Activated naive CD8-positive, alpha-beta T cell treated with anti-CD3 and anti-CD28 coated beads, Interleukin-2, amount 10 ng/mL, durations not matched to agents 7 days and 5 days (primary cell): ENCODE data around the gene CYP4F22. TPM values are rescaled to one million over a fixed set of nuclear protein-coding genes. Genes with fewer than 3 reads are reported as not detected.
"Not testable (repeated sequence)": the region's sequence is repeated elsewhere in the genome, so short reads cannot be mapped to it uniquely, and the experiment has no call there.

Source experiments
- ATAC-seq: fragments of 150-1000 bp; cut with Tn5 transposase; one replicate; pipeline ENCODE4 v1.10.0; 2021; ENCODE audit warnings: low read depth, moderate library complexity
- POLR2A ChIA-PET: fragments of 350-600 bp; sonication (Branson Sonifier 250); formaldehyde crosslinking; loops from one replicate; lab custom pipeline; 2021; ENCODE audit warnings: antibody characterized with exemption; lab: Charles Lee
- DNase-seq: peaks from one replicate; pipeline ENCODE4 v3.0.0; 2021
- H3K27ac Mint-ChIP-seq: one replicate; pipeline ENCODE4 v1.8.0; 2022; ENCODE audit warnings: mild to moderate bottlenecking, mixed read lengths
- H3K27me3 Mint-ChIP-seq: one replicate; pipeline ENCODE4 v1.8.0; 2022; ENCODE audit warnings: mild to moderate bottlenecking, moderate library complexity, mixed read lengths
- H3K36me3 Mint-ChIP-seq: one replicate; pipeline ENCODE4 v1.8.0; 2021; ENCODE audit warnings: mild to moderate bottlenecking, mixed read lengths
- H3K4me1 Mint-ChIP-seq: one replicate; pipeline ENCODE4 v1.8.0; 2021; ENCODE audit warnings: mixed read lengths
- H3K4me3 Mint-ChIP-seq: one replicate; pipeline ENCODE4 v1.8.0; 2022; ENCODE audit warnings: mild to moderate bottlenecking, moderate library complexity, mixed read lengths
- H3K9me3 Mint-ChIP-seq: one replicate; pipeline ENCODE4 v1.8.0; 2021; ENCODE audit warnings: mixed read lengths
- total RNA-seq, 2 experiments: library from RNA; stranded (reverse); gene quantifications; one replicate each; pipeline ENCODE4 v1.2.3, GENCODE V29; 2021

Gene CYP4F22
- total RNA-seq = 1 to 10 TPM; 3.2 to 3.4 TPM

DNA sequence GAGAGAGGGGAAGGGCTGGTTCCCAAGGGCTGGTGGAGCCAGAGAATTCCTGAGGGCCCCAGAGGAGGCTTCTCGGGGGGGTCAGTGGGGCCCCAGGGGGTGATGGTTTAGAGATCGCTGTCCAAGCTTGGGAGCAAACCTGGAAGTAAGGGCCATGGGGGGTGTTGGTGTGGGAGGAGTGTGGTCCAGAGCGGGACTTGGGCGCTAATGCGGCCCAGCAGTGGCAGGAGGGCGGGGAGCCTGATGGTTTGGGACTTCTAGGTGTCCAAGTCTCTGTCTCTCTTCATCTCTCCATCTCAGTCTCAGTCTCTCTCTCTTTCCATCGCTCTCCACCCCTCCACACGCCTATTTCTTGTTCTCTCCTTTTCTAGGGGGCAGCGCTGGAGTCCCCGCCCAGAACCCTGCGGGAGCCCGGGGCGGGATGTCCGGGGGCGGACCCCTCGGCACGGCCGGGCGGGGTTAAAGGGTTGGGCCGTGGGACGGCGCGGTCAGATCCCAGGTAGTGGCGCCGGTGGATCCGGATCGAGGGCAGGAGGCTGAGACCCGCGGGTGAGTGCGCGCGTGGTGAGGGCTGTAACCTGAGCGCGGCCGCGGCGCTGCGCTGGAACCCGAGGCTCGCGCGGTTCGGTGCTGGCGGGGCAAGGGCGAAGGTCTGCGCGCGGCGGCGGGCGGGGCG lies at the start of gene CYP4F22:
Gene CYP4F22 (plus strand): TSS at position 491 of the 676 bp plus-strand sequence. CDS start 16,812 bp downstream, outside the sequence.
- Mint-ChIP-seq H3K27me3 (peaks cover 28% of the 10 kb centered on the region), H3K4me1 (peaks cover 23% of the 10 kb centered on the region), H3K27ac (peak within 1 kb of the TSS; percentile 19), H3K4me3 (peak within 1 kb of the TSS; percentile 88), H3K9me3 (no peaks in the 10 kb centered on the region), H3K36me3 (peaks cover 1% of the 10 kb centered on the region)
- ATAC-seq (peak; percentile 65), DNase-seq (peak; percentile 53)
- POLR2A ChIA-PET = no interaction called here

DNA sequence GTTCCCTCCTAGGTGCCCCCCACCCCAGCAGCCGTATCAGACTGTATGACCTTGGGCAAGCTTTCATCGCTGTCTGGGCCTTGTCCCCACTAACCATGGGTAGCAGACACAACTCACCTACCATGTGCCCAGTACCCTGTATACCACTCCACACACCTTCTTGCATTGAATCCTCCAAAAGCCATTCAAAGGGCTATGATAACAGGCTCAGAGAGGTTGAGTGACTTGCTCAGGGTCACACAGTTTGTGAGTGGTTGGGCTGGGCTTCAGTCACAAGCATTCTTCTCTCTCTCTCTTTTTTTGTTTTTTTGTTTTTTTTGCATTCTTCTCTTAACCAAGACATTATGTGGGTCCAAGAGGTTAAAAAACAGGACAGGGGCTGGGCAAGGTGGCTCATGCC lies 46.6 kb upstream of the CYP4F22 start:
- POLR2A ChIA-PET = interaction anchor here (0.9 to 3.0 kb wide), 3 partner anchors 42 to 83 kb away, joined by 3 to 30 read pairs (median 16); partner anchors contain the start of genes AKAP8 and AKAP8L

DNA sequence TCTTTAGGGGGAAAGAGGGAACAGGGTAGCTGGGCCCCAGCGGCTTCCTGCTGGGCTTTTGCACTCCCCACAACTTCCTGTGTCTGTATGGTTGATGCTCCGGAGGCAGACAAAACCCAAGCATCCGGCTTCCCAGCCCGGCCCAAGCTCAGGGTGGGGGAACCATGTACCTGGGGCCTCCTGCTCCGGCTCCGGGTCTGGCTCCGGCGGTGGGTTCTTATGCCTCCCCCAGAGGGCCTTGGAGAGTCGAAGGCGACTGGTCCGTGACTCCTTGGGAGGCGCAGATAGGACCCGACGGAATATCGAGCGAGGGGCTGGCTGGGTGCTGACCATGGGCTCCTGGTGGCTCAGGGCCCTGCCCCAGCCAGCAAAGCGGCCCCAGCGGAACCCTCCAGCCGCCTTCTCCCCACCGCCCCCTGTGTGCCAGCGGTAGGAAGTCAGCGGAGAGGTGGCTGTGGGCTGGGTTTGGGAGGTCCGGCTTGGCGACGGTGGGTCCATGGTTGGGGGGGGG lies 44.4 kb upstream of the CYP4F22 start:
- peak; percentile 81 for DNase-seq
- Mint-ChIP-seq H3K4me3 (peak overlapping the region; percentile 86), H3K36me3 (peaks cover 21% of the 10 kb centered on the region), H3K27me3 (peaks cover 1% of the 10 kb centered on the region), H3K27ac (peak overlapping the region; percentile 95), H3K9me3 (no peaks in the 10 kb centered on the region), H3K4me1 (peaks cover 55% of the 10 kb centered on the region)
- POLR2A ChIA-PET = interaction anchor here (0.6 to 3.1 kb wide), 15 partner anchors 9 to 223 kb away, joined by 3 to 30 read pairs (median 11); partner anchors contain the start of genes AKAP8, AKAP8L and WIZ
- peak; percentile 76 for ATAC-seq

More for the DNA sequence above, 46.6 kb upstream of the CYP4F22 start:
- Mint-ChIP-seq H3K9me3 (no peaks in the 10 kb centered on the region), H3K4me3 (peak overlapping the region; percentile 86), H3K36me3 (peaks cover 26% of the 10 kb centered on the region), H3K27ac (peak overlapping the region; percentile 58), H3K27me3 (no peaks in the 10 kb centered on the region), H3K4me1 (peaks cover 35% of the 10 kb centered on the region)
- no peak for ATAC-seq
- no peak for DNase-seq

DNA sequence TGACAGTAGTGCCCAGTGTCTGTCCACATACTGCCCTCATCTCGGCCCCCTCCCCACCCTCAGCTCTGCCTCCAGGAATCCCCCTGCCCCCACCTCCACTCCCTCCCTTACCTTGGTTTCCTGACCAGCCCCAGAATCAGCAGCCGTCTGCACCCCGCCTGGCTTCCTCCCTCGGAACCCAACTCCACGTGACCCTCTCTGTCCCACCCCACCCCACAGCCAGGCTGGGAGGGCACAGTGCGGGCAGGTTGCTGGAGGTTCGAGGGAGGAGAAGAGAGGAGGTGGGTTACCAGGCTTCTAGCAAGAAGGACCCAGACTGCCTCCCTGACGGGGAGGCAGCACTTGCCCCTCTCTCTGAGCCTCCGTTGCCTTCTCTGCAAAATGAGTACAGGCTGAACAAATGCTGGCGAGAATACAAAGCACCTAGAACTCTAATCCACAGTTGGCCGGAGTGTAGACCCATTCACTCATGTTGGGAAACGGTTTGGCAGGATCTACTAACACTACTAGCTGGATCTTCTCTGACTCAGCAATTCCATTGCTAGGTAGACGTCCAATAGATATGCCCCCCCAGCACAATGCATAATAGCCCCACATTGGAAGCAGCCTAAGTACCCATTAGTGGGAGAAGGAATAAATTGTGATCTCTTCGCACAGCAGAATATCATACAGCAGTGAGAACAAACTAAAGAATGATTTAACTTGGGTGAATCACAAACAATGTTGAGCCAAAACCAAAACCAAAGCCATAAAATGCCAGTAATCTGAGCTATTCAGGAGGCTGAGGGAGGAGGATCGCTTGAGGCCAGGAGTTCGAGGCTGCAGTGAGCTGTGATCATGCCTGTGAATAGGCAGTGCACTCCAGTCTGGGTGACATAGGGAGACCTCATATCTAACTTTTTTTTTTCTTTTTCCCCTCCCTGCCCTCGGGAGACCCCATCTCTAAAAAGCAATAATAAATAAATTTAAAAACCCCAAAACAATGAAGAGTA lies 43.6 kb upstream of the CYP4F22 start, which contains the start of gene RASAL3:
Gene RASAL3 (minus strand): TSS at position 151 of the 992 bp plus-strand sequence. CDS start 186 bp downstream, outside the sequence.
- peak within 1 kb of the TSS; percentile 86 for H3K4me3 Mint-ChIP-seq

DNA sequence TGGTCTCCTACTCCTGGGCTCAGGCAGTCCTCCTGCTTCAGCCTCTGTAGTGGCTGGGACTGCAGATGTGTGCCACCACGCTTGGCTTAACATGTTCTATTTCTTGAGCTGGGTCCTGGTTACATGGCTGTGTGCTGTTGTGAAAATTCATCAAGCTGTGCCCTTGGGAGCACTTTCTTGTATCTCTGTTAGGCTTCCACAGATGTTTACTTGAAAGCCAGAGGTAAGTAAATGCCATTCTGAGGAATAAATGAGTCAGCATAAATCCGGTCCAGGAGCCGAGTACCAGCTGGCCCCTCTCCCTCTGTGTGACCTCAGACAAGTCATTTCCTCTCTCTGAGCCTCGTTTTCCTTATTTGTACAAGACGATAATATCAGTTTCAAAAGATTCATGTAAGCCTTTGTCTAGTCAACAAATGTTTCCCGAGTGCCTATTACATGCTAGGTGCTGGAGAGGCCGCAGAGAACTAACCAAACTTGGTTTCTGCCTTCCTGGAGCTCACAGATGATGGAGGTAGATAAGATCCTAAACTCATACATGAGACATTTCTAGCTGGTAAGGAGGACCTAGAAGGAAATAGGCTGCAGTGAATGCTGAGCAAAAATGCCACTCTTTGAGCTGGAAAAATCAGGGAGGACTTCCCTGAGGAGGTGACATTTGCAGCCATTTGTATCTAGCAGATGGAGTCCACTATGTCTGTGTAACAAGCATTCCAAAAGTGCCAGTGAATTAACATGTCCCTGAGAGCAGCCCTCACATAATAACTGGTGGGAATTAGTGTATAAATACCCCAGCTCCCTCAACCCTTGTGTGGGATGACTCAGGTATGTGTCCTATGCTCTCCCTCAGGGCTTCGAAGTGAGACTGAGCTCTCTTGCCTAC lies 41.2 kb upstream of the CYP4F22 start:
- Mint-ChIP-seq H3K36me3 (peaks cover 4% of the 10 kb centered on the region), H3K4me1 (peaks cover 52% of the 10 kb centered on the region), H3K27ac (peak overlapping the region; percentile 90), H3K9me3 (no peaks in the 10 kb centered on the region), H3K4me3 (peak overlapping the region; percentile 54), H3K27me3 (peaks cover 5% of the 10 kb centered on the region)
- DNase-seq (peak; percentile 48), ATAC-seq (peak; percentile 51)
- POLR2A ChIA-PET = interaction anchor here (0.7 to 3.8 kb wide), 15 partner anchors 9 to 945 kb away, joined by 3 to 22 read pairs (median 8); partner anchors contain the start of genes AKAP8 and AKAP8L

More for the DNA sequence above, 43.6 kb upstream of the CYP4F22 start, which contains the start of gene RASAL3:
- peak within 1 kb of the TSS; percentile 95 for H3K27ac Mint-ChIP-seq
- ATAC-seq (peak; percentile 55), DNase-seq (peak; percentile 73)
- H3K9me3 Mint-ChIP-seq = no peaks in the 10 kb centered on the region
- peaks cover 5% of the 10 kb centered on the region for H3K27me3 Mint-ChIP-seq
- H3K4me1 Mint-ChIP-seq = peaks cover 59% of the 10 kb centered on the region
- POLR2A ChIA-PET = interaction anchor here (0.5 to 3.8 kb wide), 18 partner anchors 10 to 1954 kb away, joined by 3 to 30 read pairs (median 8); partner anchors contain the start of genes AKAP8 and AKAP8L
- H3K36me3 Mint-ChIP-seq = peaks cover 17% of the 10 kb centered on the region

DNA sequence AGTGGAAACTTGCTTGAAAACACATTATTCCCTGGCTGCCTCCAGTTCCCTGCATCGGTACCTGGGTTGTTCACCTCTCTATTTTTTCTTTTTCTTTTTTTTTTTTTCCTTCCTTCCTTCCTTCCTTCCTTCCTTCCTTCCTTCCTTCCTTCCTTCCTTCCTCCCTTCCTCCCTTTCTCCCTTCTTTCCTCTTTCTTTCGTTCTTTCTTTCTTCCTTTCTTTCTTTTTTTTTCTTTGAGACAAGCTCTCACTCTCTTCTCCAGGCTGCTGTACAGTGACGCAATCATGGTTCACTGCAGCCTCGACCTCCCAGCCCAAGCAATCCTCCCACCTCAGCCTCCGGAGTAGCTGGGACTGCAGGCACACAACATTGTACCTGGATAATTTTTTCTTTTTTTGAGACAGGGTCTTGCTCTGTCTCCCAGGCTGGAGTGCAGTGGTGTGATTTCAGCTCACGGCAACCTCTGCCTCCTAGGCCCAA lies 40.6 kb upstream of the CYP4F22 start:
- no peaks in the 10 kb centered on the region for H3K9me3 Mint-ChIP-seq
- H3K4me3 Mint-ChIP-seq = peak overlapping the region; percentile 75
- H3K27ac Mint-ChIP-seq = peak overlapping the region; percentile 84
- H3K36me3 Mint-ChIP-seq = no peaks in the 10 kb centered on the region
- H3K4me1 Mint-ChIP-seq = peaks cover 47% of the 10 kb centered on the region
- no peak for ATAC-seq
- POLR2A ChIA-PET = interaction anchor here (0.6 to 3.8 kb wide), 11 partner anchors 10 to 516 kb away, joined by 3 to 22 read pairs (median 9); partner anchors contain the start of genes AKAP8 and AKAP8L
- peaks cover 5% of the 10 kb centered on the region for H3K27me3 Mint-ChIP-seq
- DNase-seq = no peak

DNA sequence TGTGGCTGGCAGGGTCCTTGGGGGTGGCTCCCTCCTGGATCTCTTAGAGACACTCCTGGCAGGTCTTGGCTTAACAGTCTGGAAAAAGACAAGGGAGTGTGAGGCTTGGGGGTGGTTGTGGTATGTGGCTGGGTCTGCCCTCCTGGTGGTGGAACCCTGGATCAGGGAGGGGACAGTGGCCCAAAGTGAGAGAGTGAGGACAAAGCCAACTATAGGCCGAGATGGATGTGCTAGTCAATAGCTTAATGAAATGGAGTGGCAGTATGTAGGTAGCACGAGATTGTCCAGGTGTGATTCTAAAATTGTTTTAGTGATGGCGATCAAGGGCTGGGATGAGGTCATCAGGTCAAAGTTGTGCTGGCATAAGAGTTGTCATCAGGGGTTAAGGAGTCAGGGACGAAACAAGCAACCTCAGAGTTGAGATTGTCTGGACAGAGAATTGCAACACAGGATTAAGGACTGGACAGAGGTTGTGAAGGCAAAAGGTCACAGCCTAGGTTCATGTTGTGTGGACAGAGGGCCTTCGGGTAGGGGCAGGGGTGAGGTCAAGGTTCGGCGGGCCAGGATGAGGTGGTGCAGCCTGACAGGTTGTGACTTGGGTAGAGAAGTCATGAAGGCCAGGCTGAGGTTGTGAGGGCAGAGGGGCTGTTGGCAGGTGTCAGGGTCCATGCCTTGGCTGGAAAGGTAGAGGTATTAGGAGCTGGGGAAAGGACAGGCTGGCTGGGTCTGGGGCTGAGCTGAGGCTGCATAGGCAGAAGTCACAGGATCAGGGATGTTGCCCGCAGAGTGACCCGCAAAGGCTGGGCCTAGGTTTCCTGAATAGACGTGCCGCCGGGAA lies 39.4 kb upstream of the CYP4F22 start:
- peaks cover 52% of the 10 kb centered on the region for H3K4me1 Mint-ChIP-seq
- peak overlapping the region; percentile 82 for H3K4me3 Mint-ChIP-seq
- H3K9me3 Mint-ChIP-seq = no peaks in the 10 kb centered on the region
- ATAC-seq (no peak), DNase-seq (peak; percentile 27)
- H3K36me3 Mint-ChIP-seq = no peaks in the 10 kb centered on the region
- H3K27me3 Mint-ChIP-seq = peaks cover 5% of the 10 kb centered on the region
- POLR2A ChIA-PET = interaction anchor here (0.7 to 3.8 kb wide), 8 partner anchors 9 to 86 kb away, joined by 3 to 22 read pairs (median 10); partner anchors contain the start of gene AKAP8L
- H3K27ac Mint-ChIP-seq = peak overlapping the region; percentile 67

DNA sequence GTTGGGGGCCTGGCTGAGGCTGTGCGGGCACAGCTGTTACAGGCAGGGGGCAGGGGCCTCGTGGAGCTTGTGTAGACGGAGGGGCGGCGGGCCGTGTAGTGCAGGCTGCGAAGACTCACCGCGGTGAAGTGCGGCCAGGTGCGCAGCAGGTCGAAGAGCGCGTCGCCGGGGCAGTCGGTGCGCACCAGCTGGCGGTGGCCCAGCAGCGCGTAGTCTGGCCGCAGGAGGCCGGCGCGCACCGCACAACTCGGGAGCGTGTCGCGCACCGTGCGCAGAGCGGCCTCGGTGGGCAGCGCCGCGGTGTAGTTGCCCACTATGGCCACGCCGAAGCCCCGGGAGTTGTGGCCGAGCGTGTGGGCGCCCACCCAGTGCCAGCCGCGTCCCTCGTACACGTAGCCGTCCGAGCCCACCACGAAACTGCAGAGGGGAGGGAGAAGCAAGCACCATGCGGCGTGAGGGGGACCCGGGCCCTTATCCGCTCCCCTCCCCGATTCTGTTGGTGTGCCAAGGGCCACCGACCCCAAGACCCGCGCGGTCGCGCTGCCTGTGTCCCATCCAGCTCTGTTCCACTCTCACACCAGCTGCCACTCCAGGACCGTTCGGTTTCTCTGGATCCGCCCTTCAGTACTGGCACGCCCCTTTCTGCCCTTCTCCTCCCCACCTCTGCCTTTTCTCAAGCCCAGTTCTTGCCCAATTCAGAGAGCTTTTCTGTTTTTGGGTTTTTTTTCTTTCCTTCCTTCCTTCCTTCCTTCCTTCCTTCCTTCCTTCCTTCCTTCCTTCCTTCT lies 38.6 kb upstream of the CYP4F22 start:
- H3K4me1 Mint-ChIP-seq = peaks cover 48% of the 10 kb centered on the region

DNA sequence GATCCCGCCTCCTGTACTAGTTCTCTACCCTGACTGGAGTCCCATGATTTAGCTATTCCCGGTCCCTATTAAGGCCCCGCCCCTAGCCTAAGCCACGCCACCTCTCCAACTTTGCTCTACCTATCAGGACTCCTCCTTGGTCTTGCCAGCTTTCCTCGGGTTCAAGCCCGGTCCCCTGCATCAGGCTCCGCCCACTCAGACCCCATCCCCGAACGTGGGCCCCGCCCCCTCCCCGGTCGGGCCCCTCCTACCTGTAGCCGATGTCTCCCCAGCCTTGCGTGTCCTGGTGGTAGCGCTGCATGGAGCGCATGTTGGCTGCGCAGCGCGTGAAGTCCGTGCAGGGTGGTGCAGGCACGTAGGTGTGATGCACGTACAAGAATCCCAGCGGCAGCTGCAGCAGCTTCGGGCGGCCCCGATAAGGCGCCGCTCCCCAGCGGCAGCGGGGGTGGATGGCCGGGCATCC lies 36.7 kb upstream of the CYP4F22 start:
- ATAC-seq = no peak
- Mint-ChIP-seq H3K27me3 (peaks cover 5% of the 10 kb centered on the region), H3K4me3 (no peak overlapping the region), H3K36me3 (no peaks in the 10 kb centered on the region), H3K27ac (no peak overlapping the region), H3K4me1 (peaks cover 45% of the 10 kb centered on the region), H3K9me3 (no peaks in the 10 kb centered on the region)
- DNase-seq = no peak
- POLR2A ChIA-PET = no interaction called here

More for the DNA sequence above, 38.6 kb upstream of the CYP4F22 start:
- peak overlapping the region; percentile 74 for H3K27ac Mint-ChIP-seq
- ATAC-seq = peak; percentile 27
- H3K36me3 Mint-ChIP-seq = no peaks in the 10 kb centered on the region
- DNase-seq = peak; percentile 47
- H3K4me3 Mint-ChIP-seq = peak overlapping the region; percentile 82
- POLR2A ChIA-PET = interaction anchor here (0.7 to 1.7 kb wide), 4 partner anchors 8 to 82 kb away, joined by 3 to 5 read pairs (median 3); partner anchors contain the start of gene AKAP8L
- peaks cover 5% of the 10 kb centered on the region for H3K27me3 Mint-ChIP-seq
- H3K9me3 Mint-ChIP-seq = no peaks in the 10 kb centered on the region

DNA sequence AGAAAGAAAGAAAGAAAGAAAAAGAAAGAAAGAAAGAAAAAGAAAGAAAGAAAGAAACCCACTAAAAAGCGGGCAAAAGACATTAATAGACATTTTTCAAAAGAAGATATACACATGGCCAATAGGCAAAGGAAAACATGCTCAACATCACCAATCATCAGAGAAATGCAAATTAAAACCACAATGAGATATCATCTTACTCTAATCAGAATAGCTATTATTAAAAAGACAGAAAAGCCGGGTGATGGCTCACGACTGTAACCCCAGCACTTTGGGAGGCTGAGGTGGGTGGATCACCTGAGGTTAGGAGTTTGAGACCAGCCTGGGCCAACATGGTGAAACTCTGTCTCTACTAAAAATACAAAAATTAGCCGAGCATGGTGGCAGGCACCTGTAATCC lies 34.5 kb upstream of the CYP4F22 start:
- H3K36me3 Mint-ChIP-seq, H3K27ac Mint-ChIP-seq, POLR2A ChIA-PET, H3K27me3 Mint-ChIP-seq, H3K4me3 Mint-ChIP-seq, H3K9me3 Mint-ChIP-seq, ATAC-seq, DNase-seq: not testable (repeated sequence)
- peaks cover 35% of the 10 kb centered on the region for H3K4me1 Mint-ChIP-seq
